Activated T-cell treated with anti-CD3 and anti-CD28 coated beads for 1 hour (primary cell): ENCODE measurements around the gene RINT1.
"Not testable (repeated sequence)": the region's sequence is repeated elsewhere in the genome, so short reads cannot be mapped to it uniquely, and the experiment has no call there.

Experiments used
- DNase-seq: peaks from one replicate; pipeline ENCODE4 v3.0.0-alpha.2; 2020; ENCODE audit warnings: low read depth

Gene RINT1

DNA sequence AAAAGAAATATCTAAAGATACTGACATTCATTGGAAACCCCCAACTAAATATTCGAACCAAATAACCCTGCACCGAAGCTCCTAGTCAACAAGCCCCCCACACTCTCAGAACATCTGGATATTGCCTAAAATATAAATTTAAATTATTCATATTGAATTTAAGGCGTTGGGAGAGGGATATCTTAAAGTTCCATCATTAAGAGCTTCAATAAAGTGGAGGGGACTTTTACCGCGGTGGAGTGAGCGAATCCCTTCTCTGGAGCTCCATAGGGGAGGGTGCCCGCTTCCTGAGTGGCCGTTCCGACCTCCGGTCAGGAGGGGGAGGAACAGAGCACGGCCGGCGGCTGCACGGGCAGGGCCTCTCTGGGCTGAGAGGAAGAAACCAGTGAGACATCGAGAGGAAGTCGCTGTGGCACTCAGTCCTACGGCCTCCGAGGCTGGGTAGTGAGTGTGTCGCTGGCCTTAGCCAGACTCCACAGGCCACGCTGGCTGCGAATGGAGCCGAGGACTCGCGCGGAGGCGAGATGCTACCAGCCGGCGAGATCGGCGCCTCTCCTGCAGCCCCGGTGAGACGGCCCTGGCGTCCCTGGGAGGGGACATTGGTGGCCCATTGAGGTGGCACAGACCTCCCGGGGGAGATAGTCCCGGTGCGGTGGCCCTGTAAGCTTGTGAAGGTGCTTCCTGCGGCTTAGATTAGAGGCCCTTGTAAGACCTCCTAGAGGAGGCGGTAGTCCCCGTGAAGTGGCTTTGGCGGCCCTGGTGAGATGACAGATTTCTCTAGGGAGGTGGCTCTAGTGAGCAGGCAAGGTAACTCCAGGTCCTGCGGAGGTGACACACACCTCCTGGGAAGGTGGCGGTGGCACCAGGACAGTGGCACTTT, at the start of gene RINT1:
RINT1 (plus strand) TSS at position 410 of the 880 bp plus-strand sequence; CDS start at position 525, 115 bp downstream.
- peak; percentile 80 for DNase-seq

DNA sequence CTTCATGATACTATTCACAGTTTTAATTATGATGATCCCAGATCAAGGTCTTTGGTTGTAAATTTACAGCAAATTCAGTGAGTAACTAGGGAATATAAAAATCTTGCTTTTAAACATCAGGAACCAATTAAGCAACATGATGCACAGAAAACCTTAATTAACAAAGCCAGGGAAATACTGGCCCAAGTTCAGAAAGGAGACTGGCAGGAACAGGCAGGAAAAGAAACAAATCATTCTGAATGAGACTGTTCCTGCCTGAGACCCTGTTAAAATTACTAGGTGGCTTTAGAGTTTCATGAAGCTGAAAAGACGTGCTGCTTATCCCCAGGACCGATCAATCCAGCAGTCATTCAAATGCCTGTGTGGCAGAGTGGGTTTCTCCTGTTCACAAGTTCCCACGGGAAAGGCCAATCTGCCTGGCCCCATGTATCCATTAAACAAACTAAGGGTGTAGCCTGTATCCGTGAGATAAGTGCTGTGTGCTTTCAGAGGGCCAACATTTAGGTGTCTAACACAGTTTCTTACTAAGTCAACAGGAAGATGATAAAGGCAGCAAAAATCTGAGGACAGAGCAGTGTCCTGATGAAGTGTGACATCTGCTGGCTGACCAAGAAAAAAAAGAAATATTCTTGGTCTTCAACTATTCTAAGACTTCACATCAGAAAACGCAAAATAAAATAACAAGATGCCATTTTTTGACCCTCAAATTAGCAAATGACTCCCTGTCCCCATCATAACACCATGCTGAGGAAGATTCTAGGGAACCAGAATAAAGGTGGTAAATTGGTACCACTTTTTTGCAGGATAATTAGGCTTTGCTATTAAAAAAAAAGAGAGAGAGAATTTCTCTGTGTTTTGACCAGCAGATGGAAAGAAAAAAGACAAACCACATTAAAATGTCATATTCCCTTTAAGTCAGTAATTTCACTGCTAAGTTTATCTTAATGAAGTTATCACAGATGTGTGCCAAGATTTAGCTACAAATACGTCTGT, 44.1 kb upstream of the RINT1 start:
- DNase-seq = no peak

- no peak for DNase-seq
Measured at GRCh38 chr7:105489409-105489808, 42.6 kb upstream of the RINT1 start.

GRCh38 chr7:105493196-105493922, 38.6 kb upstream of the RINT1 start:
- DNase-seq = no peak

DNA sequence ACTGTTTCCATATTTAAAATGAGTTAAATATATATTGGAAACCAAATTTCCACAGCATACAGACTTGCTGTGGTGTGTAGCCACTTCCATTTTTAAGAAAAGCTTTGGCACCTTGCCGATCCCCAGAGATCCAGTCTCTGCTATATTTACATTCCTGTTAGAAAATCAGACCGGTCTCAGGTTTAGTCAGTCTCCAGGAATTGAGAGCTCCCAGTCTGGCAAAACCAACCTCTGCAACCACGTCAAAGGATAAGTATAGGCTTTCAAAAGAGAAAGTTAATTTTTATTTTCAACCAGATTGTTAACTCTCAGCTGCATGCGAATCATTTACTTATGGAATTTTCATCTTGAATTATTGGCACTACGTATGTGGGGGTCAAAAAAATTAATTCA, 38.1 kb upstream of the RINT1 start:
- DNase-seq = no peak

- no peak for DNase-seq
Measured at GRCh38 chr7:105496521-105496920, 35.5 kb upstream of the RINT1 start.

DNA sequence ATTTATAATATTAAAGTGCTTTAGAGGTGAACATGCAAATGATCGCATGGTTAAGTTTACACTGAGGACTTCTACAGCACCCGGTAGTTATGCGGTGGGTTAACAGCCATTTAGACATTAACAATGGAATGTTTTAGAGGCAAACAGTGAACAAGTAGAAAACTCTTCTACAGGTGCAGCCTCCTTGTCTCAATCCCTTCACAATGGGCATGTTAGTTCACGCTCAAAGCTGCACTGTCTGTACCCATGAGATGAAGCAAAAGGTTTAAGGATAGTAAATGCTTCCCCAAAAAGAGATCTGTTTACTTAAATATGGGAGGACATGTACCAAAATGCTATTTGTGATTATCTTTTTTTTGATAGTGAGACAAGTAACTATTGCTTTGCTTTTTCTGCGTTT, 35.0 kb upstream of the RINT1 start:
- DNase-seq = no peak

GRCh38 chr7:105502173-105502572, 29.8 kb upstream of the RINT1 start:
- no peak for DNase-seq

DNA sequence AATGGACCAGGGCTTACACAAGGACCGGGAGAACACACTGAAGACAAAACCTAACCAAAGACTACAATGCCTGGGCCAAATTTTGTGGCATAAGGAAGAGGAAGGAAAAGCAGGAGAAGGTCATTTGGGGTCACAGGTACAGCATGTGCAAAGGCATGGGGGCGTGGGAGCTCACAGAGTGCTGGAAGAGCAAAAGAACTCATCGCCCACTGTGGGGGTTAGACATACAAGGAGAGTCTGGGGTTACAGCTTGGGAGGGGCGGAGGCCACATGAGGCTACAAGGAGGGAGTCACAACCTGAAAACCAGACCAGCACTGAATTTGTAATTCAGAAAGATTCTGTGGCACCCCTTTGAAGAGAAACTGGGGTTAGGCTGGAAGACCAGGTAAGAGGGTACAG, 19.6 kb upstream of the RINT1 start:
- DNase-seq = no peak

GRCh38 chr7:105512926-105513526, 19.0 kb upstream of the RINT1 start:
- no peak for DNase-seq

- not testable (repeated sequence) for DNase-seq
Measured at GRCh38 chr7:105515610-105516009, 16.4 kb upstream of the RINT1 start.

GRCh38 chr7:105519353-105519752, 12.6 kb upstream of the RINT1 start:
- DNase-seq = no peak

- DNase-seq = not testable (repeated sequence)
Measured at GRCh38 chr7:105520620-105521019, 11.4 kb upstream of the RINT1 start.

GRCh38 chr7:105521027-105521716, 10.8 kb upstream of the RINT1 start:
- peak; percentile 22 for DNase-seq

DNA sequence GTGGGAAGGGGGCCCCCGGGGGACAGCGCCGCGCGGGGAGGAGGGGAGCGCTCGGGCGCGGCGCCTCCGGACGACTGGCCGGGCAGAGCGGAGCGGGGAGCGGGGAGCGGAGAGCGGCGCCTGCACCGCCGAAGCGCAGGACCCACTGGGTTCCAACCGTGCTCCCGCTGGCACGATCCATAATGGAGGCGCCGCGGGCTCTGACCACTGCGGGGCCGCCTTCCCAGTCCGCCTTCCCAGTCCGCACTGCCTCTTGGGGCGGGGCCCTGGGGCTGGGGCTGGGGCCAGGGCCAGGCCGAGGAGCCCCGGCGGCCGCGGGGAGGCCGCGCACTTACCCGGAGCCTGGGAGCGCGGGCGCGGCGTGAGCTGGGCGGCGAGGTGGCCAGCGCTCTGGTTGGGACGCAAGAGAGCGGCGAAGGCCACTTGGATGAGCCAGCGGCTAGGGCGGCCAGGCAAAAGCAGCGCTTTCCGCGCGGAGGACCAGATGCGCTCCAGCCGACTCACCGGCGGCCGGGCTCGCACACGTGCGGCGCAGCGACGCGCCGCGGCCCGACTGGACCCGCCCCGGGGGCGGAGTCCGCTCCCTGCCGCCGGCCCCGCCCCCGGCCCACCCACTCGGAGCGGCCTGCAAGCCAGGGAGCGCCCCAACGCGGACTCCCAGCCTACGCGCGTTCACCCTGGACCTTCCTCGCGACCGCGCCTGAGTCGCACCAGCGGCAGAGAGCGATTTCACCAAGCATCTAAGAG, 10.1 kb upstream of the RINT1 start, which contains the start of gene PUS7:
PUS7 (minus strand) TSS at position 555 of the 747 bp plus-strand sequence. CDS start 13,759 bp downstream, outside the sequence.
- DNase-seq = peak; percentile 73

GRCh38 chr7:105524423-105524822, 7.6 kb upstream of the RINT1 start:
- DNase-seq = not testable (repeated sequence)

GRCh38 chr7:105524840-105525239, 7.2 kb upstream of the RINT1 start:
- no peak for DNase-seq

- DNase-seq = not testable (repeated sequence)
Measured at GRCh38 chr7:105527737-105528136, 4.3 kb upstream of the RINT1 start.

- no peak for DNase-seq
Measured at GRCh38 chr7:105530126-105530525, 1.9 kb upstream of the RINT1 start.

GRCh38 chr7:105530546-105530945, 1.5 kb upstream of the RINT1 start:
- DNase-seq = no peak
